GM12892 (cell line): ENCODE measurements around the gene KLHL40.

Experiments used
- POLR2A ChIP-seq: IDR thresholded peaks from 2 replicates; pipeline ENCODE4 v1.6.1; 2011; ENCODE audit warnings: low read depth, low read length, control low read depth
- POLR2AphosphoS5 ChIP-seq: IDR thresholded peaks from 2 replicates; pipeline ENCODE4 v1.6.1; 2011; ENCODE audit warnings: low read depth, low read length, control low read depth

GRCh38 chr3:42705058-42705767 is 19.9 kb downstream of the KLHL40 start:
- no peak for TF ChIP-seq POLR2AphosphoS5
- TF ChIP-seq POLR2A, result no peak
